ENCODE results near the gene AFAP1L1. TPM values are rescaled to one million over a fixed set of nuclear protein-coding genes. Genes with fewer than 3 reads are reported as not detected.

AFAP1L1 gene
- total and polyA plus RNA-seq, 7 donors = 0.23 to 8.6 (median 5.6) TPM

GRCh38 chr5:149358294-149358651 lies 86.6 kb downstream of the AFAP1L1 start:
- no peaks in the 10 kb centered on the region for H3K27me3 ChIP-seq
- H3K4me1 ChIP-seq = peaks cover 0 to 14% (median 11%) of the 10 kb centered on the region in 4 donors
- peak; percentile 86 for DNase-seq
- H3K27ac ChIP-seq = peak overlapping the region; percentile 61 to 76 (median 69)
- H3K36me3 ChIP-seq = peaks cover 0 to 14% (median 0%) of the 10 kb centered on the region in 4 donors
- no peak for TF ChIP-seq EP300 (IDR thresholded peaks at IDR 0.05)
- TF ChIP-seq POLR2AphosphoS5 (IDR thresholded peaks at IDR 0.05) = no peak
- TF ChIP-seq, protein P1, sequence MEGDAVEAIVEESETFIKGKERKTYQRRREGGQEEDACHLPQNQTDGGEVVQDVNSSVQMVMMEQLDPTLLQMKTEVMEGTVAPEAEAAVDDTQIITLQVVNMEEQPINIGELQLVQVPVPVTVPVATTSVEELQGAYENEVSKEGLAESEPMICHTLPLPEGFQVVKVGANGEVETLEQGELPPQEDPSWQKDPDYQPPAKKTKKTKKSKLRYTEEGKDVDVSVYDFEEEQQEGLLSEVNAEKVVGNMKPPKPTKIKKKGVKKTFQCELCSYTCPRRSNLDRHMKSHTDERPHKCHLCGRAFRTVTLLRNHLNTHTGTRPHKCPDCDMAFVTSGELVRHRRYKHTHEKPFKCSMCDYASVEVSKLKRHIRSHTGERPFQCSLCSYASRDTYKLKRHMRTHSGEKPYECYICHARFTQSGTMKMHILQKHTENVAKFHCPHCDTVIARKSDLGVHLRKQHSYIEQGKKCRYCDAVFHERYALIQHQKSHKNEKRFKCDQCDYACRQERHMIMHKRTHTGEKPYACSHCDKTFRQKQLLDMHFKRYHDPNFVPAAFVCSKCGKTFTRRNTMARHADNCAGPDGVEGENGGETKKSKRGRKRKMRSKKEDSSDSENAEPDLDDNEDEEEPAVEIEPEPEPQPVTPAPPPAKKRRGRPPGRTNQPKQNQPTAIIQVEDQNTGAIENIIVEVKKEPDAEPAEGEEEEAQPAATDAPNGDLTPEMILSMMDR (IDR thresholded peaks at IDR 0.05) = no peak
- no peak for TF ChIP-seq POLR2A (IDR thresholded peaks at IDR 0.05)
- intact Hi-C loops (cut with DNase I) = loop anchor here (1.0 kb wide), 1 partner anchor 9 kb away; no protein-coding TSS in a partner anchor
- WGBS, 2 donors = 1% methylated on average over 18 of the region's 18 CpGs
- H3K9me3 ChIP-seq = no peaks in the 10 kb centered on the region
- peak overlapping the region; percentile 48 to 75 (median 57) for H3K4me3 ChIP-seq

DNA sequence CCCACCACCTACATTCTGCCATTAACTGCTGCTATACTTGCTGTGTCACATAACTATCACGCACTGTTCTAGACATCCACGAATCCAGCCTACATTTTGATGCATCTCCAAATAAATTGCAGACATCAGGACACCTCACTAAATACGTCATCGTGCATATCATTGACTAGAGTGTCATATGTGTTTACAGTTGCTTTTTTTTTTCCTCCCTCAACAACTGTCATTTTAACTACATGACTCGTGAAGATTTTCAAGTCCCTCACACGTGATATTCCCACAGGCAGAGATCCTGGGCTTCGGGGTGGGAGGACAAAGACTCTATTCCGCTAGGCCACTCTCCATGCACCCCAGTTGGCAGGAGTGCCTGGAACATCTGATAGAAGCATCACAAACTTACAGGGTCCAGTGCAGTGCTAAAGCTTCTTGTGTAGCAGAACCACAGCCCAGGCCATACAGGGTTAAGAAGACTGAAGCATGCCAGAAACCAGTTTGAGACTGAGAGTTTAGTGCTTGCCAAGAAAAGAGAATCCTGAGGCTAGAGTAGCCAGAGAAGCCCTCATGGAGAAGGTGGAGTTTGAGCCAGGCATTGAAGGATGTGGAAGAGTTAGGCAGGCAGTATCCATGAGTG lies 87.3 kb downstream of the AFAP1L1 start:
- 79 to 80% methylated on average over 8 of the region's 8 CpGs for WGBS, 2 donors
- H3K27ac ChIP-seq = peak overlapping the region in 2 of 4 donors; percentile 65 to 73
- no peak for DNase-seq
- intact Hi-C loops (cut with DNase I) = loop anchor here (1.0 kb wide), 1 partner anchor 10 kb away; no protein-coding TSS in a partner anchor
- H3K4me1 ChIP-seq = peaks cover 0 to 14% (median 11%) of the 10 kb centered on the region in 4 donors
- no peaks in the 10 kb centered on the region for H3K9me3 ChIP-seq
- TF ChIP-seq EP300 (IDR thresholded peaks at IDR 0.05) = no peak
- TF ChIP-seq POLR2A (IDR thresholded peaks at IDR 0.05) = no peak
- TF ChIP-seq POLR2AphosphoS5 (IDR thresholded peaks at IDR 0.05) = no peak
- TF ChIP-seq, protein P1 (IDR thresholded peaks at IDR 0.05) = no peak
- no peaks in the 10 kb centered on the region for H3K27me3 ChIP-seq
- H3K36me3 ChIP-seq = peaks cover 0 to 7% (median 0%) of the 10 kb centered on the region in 4 donors
- peak overlapping the region in 1 of 4 donors; percentile 58 for H3K4me3 ChIP-seq

GRCh38 chr5:149360272-149360671 lies 88.6 kb downstream of the AFAP1L1 start:
- no peak overlapping the region for H3K4me3 ChIP-seq
- H3K9me3 ChIP-seq = no peaks in the 10 kb centered on the region
- H3K36me3 ChIP-seq = no peaks in the 10 kb centered on the region
- no peak for DNase-seq
- H3K4me1 ChIP-seq = peaks cover 0 to 14% (median 11%) of the 10 kb centered on the region in 4 donors
- H3K27ac ChIP-seq = no peak overlapping the region
- 81 to 89% methylated on average over 1 of the region's 1 CpG for WGBS, 2 donors
- no peaks in the 10 kb centered on the region for H3K27me3 ChIP-seq
- TF ChIP-seq, protein P1 (IDR thresholded peaks at IDR 0.05) = no peak
- no peak for TF ChIP-seq POLR2A (IDR thresholded peaks at IDR 0.05)
- no peak for TF ChIP-seq POLR2AphosphoS5 (IDR thresholded peaks at IDR 0.05)
- intact Hi-C loops (cut with DNase I) = no loop called here

DNA sequence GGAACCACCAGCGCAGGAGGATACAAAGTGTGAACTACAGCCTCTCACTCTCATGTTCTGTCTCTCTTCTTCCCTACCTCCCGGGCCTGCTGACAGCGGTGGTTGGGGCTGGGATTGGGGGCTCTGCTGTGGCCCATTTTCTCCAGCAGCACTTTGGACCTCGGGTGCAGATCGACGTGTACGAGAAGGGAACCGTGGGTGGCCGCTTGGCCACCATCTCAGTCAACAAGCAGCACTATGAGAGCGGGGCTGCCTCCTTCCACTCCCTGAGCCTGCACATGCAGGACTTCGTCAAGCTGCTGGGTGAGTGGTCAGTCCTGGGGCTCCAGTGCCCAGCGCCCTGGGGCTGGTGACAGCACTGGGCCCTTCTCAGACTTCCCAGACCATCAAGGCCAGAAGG lies 90.9 kb downstream of the AFAP1L1 start:
- no peak for TF ChIP-seq POLR2A (IDR thresholded peaks at IDR 0.05)
- no peak for TF ChIP-seq POLR2AphosphoS5 (IDR thresholded peaks at IDR 0.05)
- TF ChIP-seq EP300 (IDR thresholded peaks at IDR 0.05) = no peak
- TF ChIP-seq, protein P1 (IDR thresholded peaks at IDR 0.05) = no peak
- WGBS, 2 donors = 94 to 95% methylated on average over 12 of the region's 12 CpGs
- H3K9me3 ChIP-seq = no peaks in the 10 kb centered on the region
- no peaks in the 10 kb centered on the region for H3K27me3 ChIP-seq
- no peak overlapping the region for H3K27ac ChIP-seq
- intact Hi-C loops (cut with DNase I) = no loop called here
- no peak overlapping the region for H3K4me3 ChIP-seq
- no peaks in the 10 kb centered on the region for H3K36me3 ChIP-seq
- peaks cover 0 to 16% (median 13%) of the 10 kb centered on the region in 4 donors for H3K4me1 ChIP-seq
- DNase-seq = no peak
